HCT116 (cell line): ENCODE data around the gene TBC1D1. TPM values are rescaled to one million over a fixed set of nuclear protein-coding genes. Genes with fewer than 3 reads are reported as not detected.

Experiments used
- ATAC-seq: fragments of 200-7000 bp; cut with Tn5 transposase; 2 replicates; pipeline ENCODE4 v1.9.1; 2020; ENCODE audit warnings: mild to moderate bottlenecking, moderate library complexity
- BruUV-seq: library from RNA; stranded (reverse); fragments of 400-500 nt; replicated peaks from 2 replicates; lab custom pipeline; 2021; lab: Mats Ljungman, UMichigan
- CTCF ChIA-PET: fragments of 300-600 bp; sonication (Branson Sonifier 250); formaldehyde crosslinking; loops from one replicate; lab custom pipeline; 2021; ENCODE audit warnings: antibody characterized with exemption; lab: Charles Lee
- POLR2A ChIA-PET: fragments of 300-600, 350-600 bp; sonication (Branson Sonifier 250); formaldehyde crosslinking; loops from one replicate; lab custom pipeline; 2021; ENCODE audit warnings: antibody characterized with exemption; lab: Charles Lee
- RAD21 ChIA-PET, 2 experiments: fragments of 300-600 bp; sonication (Branson Sonifier 250); formaldehyde crosslinking; loops; one replicate each; lab custom pipeline; 2023; ENCODE audit warnings: low total read pairs in 2 of 2; ENCODE audit not compliant: uncharacterized antibody in 2 of 2, unreplicated experiment in 2 of 2, low non-redundant PET in 1 of 2; lab: Charles Lee
- DNase-seq: peaks from one replicate; pipeline ENCODE4 v3.0.0-alpha.2; 2010; ENCODE audit warnings: low read depth, low spot score
- H2AFZ ChIP-seq: fragments of 200-600 bp; shearing (Covaris generic), sonication (generic); 2 replicates; pipeline ENCODE4 v1.6.1; 2017; ENCODE audit warnings: low read depth, mixed run types, mixed read lengths, antibody characterized with exemption, low read length; ENCODE audit not compliant: poor library complexity, severe bottlenecking
- H3K27ac ChIP-seq: 2 replicates; pipeline ENCODE4 v1.5.1; 2012; ENCODE audit warnings: low read depth, low read length
- H3K27me3 ChIP-seq: fragments of 200-600 bp; sonication (generic); 2 replicates; pipeline ENCODE4 v1.6.1; 2016; ENCODE audit warnings: mixed run types, low read length, mixed read lengths; ENCODE audit not compliant: insufficient read depth
- H3K36me3 ChIP-seq, 2 experiments: fragments of 200-500 bp in 1 of 2; fragments of 200-600 bp in 1 of 2; sonication (Bioruptor generic) in 1 of 2; sonication (generic) in 1 of 2; 2 replicates each; pipeline versions ENCODE4 v1.5.1 to v1.6.1; 2014 to 2016; ENCODE audit warnings: low read length in 2 of 2, inconsistent platforms in 1 of 2, mixed read lengths in 1 of 2, mixed run types in 1 of 2; ENCODE audit not compliant: insufficient read depth in 2 of 2, control insufficient read depth in 1 of 2
- H3K4me1 ChIP-seq, 2 experiments: fragments of 200-600 bp in 1 of 2; sonication (generic) in 1 of 2; 2 replicates each; pipeline versions ENCODE4 v1.5.1 to v1.6.1; 2012 to 2017; ENCODE audit warnings: low read length in 2 of 2, inconsistent platforms in 1 of 2, mild to moderate bottlenecking in 1 of 2, mixed read lengths in 1 of 2, mixed run types in 1 of 2, moderate library complexity in 1 of 2; ENCODE audit not compliant: insufficient read depth in 2 of 2, control insufficient read depth in 1 of 2
- H3K4me2 ChIP-seq: fragments of 200-600 bp; sonication (generic); 2 replicates; pipeline ENCODE4 v1.6.1; 2017; ENCODE audit warnings: mixed run types, low read length, mixed read lengths
- H3K4me3 ChIP-seq, 2 experiments: fragments of 200-600 bp in 1 of 2; sonication (generic) in 1 of 2; replicated peaks in 1 of 2; 2 replicates each; pipeline ENCODE4 v1.5.1; 2011 to 2016; ENCODE audit warnings: low read length in 2 of 2, control low read depth in 1 of 2, low read depth in 1 of 2, mild to moderate bottlenecking in 1 of 2, mixed read lengths in 1 of 2, mixed run types in 1 of 2
- H3K79me2 ChIP-seq: fragments of 200-600 bp; sonication (generic); 2 replicates; pipeline ENCODE4 v1.6.1; 2017; ENCODE audit warnings: mild to moderate bottlenecking, mixed run types, low read length, moderate library complexity, mixed read lengths; ENCODE audit not compliant: insufficient read depth
- H3K9ac ChIP-seq: fragments of 200-600 bp; sonication (generic); 2 replicates; pipeline ENCODE4 v1.6.1; 2016; ENCODE audit warnings: low read length, mixed read lengths
- H3K9me2 ChIP-seq: fragments of 200-600 bp; sonication (generic), shearing (Covaris generic); 2 replicates; pipeline ENCODE4 v1.6.1; 2017; ENCODE audit warnings: mixed run types, mild to moderate bottlenecking, moderate library complexity; ENCODE audit not compliant: insufficient read depth
- H3K9me3 ChIP-seq, 2 experiments: fragments of 200-500 bp in 1 of 2; fragments of 200-600 bp in 1 of 2; sonication (Bioruptor generic) in 1 of 2; sonication (generic) in 1 of 2; 2 replicates each; pipeline ENCODE4 v1.6.1; 2014 to 2017; ENCODE audit warnings: low read length in 2 of 2, mixed read lengths in 2 of 2, inconsistent platforms in 1 of 2, low read depth in 1 of 2, mild to moderate bottlenecking in 1 of 2, mixed run types in 1 of 2, moderate library complexity in 1 of 2; ENCODE audit not compliant: control insufficient read depth in 1 of 2, insufficient read depth in 1 of 2
- H4K20me1 ChIP-seq: fragments of 200-600 bp; sonication (generic), shearing (Covaris generic); 2 replicates; pipeline ENCODE4 v1.6.1; 2017; ENCODE audit warnings: mixed run types, mild to moderate bottlenecking, moderate library complexity; ENCODE audit not compliant: insufficient read depth
- ATF3 ChIP-seq: IDR thresholded peaks from 2 replicates; pipeline ENCODE4 v1.6.1; 2012
- CEBPB ChIP-seq: IDR thresholded peaks from 2 replicates; pipeline ENCODE4 v1.6.1; 2012; ENCODE audit warnings: low read depth
- ELF1 ChIP-seq: IDR thresholded peaks from 2 replicates; pipeline ENCODE4 v1.6.1; 2012; ENCODE audit warnings: low read depth, borderline replicate concordance
- EZH2 ChIP-seq: fragments of 200-600 bp; sonication (generic); IDR thresholded peaks from 2 replicates; pipeline ENCODE4 v1.6.1; 2017; ENCODE audit warnings: antibody characterized with exemption, mixed run types
- EZH2phosphoT487 ChIP-seq: fragments of 200-600 bp; IDR thresholded peaks from 2 replicates; pipeline ENCODE4 v1.6.1; 2018; ENCODE audit warnings: antibody characterized with exemption, borderline replicate concordance
- FOSL1 ChIP-seq: IDR thresholded peaks from 2 replicates; pipeline ENCODE4 v1.6.1; 2012; ENCODE audit warnings: low read depth
- JUND ChIP-seq: IDR thresholded peaks from 2 replicates; pipeline ENCODE4 v1.6.1; 2012
- MAX ChIP-seq: IDR thresholded peaks from 2 replicates; pipeline ENCODE4 v1.6.1; 2012
- POLR2A ChIP-seq: IDR thresholded peaks from 2 replicates; pipeline ENCODE4 v1.7.0; 2011; ENCODE audit warnings: borderline replicate concordance; ENCODE audit not compliant: insufficient read depth, insufficient read length; ENCODE audit errors: extremely low read depth
- RAD21 ChIP-seq: IDR thresholded peaks from 2 replicates; pipeline ENCODE4 v1.6.1; 2012; ENCODE audit warnings: low read depth, mild to moderate bottlenecking
- SIN3A ChIP-seq: IDR thresholded peaks from 2 replicates; pipeline ENCODE4 v1.6.1; 2012; ENCODE audit warnings: low read depth
- SP1 ChIP-seq: IDR thresholded peaks from 2 replicates; pipeline ENCODE4 v1.6.1; 2012; ENCODE audit warnings: low read depth
- SRF ChIP-seq: IDR thresholded peaks from 2 replicates; pipeline ENCODE4 v1.6.1; 2012; ENCODE audit warnings: low read depth
- YY1 ChIP-seq: IDR thresholded peaks from 2 replicates; pipeline ENCODE4 v1.6.1; 2011; ENCODE audit warnings: low read length, low read depth, moderate library complexity, mild to moderate bottlenecking; ENCODE audit not compliant: insufficient replicate concordance; ENCODE audit errors: extremely low read depth
- ZBTB33 ChIP-seq: IDR thresholded peaks from 2 replicates; pipeline ENCODE4 v1.6.1; 2011; ENCODE audit warnings: mild to moderate bottlenecking, low read length, moderate library complexity; ENCODE audit not compliant: insufficient replicate concordance; ENCODE audit errors: extremely low read depth
- ZNF274 ChIP-seq: fragments of 200-500 bp; sonication (Bioruptor generic); IDR thresholded peaks from 2 replicates; pipeline ENCODE4 v1.6.1; 2014; ENCODE audit warnings: mild to moderate bottlenecking, low read depth, low read length, inconsistent platforms
- intact Hi-C: fragments of 100-400 bp; cut with micrococcal nuclease; formaldehyde crosslinking; loops from 2 replicates; pipeline ENCODE4 v1.10.0; 2022
- total RNA-seq: library from RNA; stranded (reverse); gene quantifications from one replicate; pipeline ENCODE4 v1.2.1, GENCODE V29; 2021; ENCODE audit not compliant: unreplicated experiment
- TF ChIP-seq, protein P1 (sequence below), 3 experiments: fragments of 200-600 bp in 1 of 3; sonication (generic) in 1 of 3; IDR thresholded peaks in 2 of 3; conservative IDR thresholded peaks in 1 of 3; 2 replicates each; pipeline ENCODE4 v1.5.1; 2012 to 2017; ENCODE audit warnings: low read depth in 2 of 3, low read length in 2 of 3, antibody characterized with exemption in 1 of 3, borderline replicate concordance in 1 of 3, control low read depth in 1 of 3, mild to moderate bottlenecking in 1 of 3, mixed read lengths in 1 of 3, mixed run types in 1 of 3, moderate library complexity in 1 of 3; ENCODE audit not compliant: insufficient read depth in 1 of 3

TBC1D1 gene
- total RNA-seq, 1 experiment from 2014 or later, result 82.7 TPM

DNA sequence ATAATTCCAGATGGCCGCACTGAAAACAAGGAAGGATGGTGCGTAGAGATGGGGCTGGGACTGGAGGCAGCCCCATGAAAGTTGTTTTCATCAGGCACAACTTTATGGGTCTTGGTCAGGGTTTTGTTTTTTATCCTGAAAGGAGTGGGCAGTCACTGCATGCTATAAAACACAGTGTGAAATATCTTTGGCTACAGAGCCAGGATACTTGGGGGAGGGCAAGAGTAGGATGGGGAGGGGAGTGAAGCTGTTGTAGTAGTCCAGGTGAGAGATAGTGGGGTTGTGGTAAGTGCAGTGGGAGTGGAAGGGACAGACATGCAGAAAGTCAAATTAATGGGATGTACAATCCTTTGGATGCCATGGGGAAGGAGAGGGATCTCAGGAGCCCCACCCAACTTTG lies 125.8 kb downstream of the TBC1D1 start:
- DNase-seq (no peak), ATAC-seq (no peak)
- intact Hi-C loops, result no loop called here
- Histone ChIP-seq H3K79me2 (no peaks in the 10 kb centered on the region), H3K4me3 (no peak overlapping the region), H3K27me3 (no peaks in the 10 kb centered on the region), H3K36me3 (peaks cover 0 to 4% of the 10 kb centered on the region in 2 experiments; a peak in 3 of 4 replicates), H2AFZ (no peak overlapping the region), H3K4me1 (peaks cover 5 to 17% of the 10 kb centered on the region in 2 experiments; a peak in 2 of 4 replicates), H3K9me3 (no peaks in the 10 kb centered on the region), H4K20me1 (no peaks in the 10 kb centered on the region), H3K9ac (no peak overlapping the region), H3K27ac (no peak overlapping the region), H3K4me2 (no peak overlapping the region), H3K9me2 (no peaks in the 10 kb centered on the region)
- CTCF ChIA-PET, result no interaction called here
- TF ChIP-seq ZBTB33 (no peak), FOSL1 (no peak), EZH2 (no peak), MAX (no peak), SRF (no peak), SP1 (no peak), ATF3 (no peak), ZNF274 (no peak), ELF1 (no peak), SIN3A (no peak), EZH2phosphoT487 (no peak), JUND (no peak), YY1 (no peak), RAD21 (no peak), POLR2A (no peak), CEBPB (no peak)
- TF ChIP-seq, protein P1, sequence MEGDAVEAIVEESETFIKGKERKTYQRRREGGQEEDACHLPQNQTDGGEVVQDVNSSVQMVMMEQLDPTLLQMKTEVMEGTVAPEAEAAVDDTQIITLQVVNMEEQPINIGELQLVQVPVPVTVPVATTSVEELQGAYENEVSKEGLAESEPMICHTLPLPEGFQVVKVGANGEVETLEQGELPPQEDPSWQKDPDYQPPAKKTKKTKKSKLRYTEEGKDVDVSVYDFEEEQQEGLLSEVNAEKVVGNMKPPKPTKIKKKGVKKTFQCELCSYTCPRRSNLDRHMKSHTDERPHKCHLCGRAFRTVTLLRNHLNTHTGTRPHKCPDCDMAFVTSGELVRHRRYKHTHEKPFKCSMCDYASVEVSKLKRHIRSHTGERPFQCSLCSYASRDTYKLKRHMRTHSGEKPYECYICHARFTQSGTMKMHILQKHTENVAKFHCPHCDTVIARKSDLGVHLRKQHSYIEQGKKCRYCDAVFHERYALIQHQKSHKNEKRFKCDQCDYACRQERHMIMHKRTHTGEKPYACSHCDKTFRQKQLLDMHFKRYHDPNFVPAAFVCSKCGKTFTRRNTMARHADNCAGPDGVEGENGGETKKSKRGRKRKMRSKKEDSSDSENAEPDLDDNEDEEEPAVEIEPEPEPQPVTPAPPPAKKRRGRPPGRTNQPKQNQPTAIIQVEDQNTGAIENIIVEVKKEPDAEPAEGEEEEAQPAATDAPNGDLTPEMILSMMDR (IDR thresholded peaks at IDR 0.05 in 2 of 3, conservative IDR thresholded peaks at IDR 0.05 in 1 of 3; ENCODE audit: borderline replicate concordance in 1 of 3, insufficient read depth in 1 of 3, low read depth in 2 of 3, low read length in 2 of 3), result no peak
- POLR2A ChIA-PET, result no interaction called here
- RAD21 ChIA-PET, result no interaction called here
- BruUV-seq, result no TSS peak
